GM12864 (cell line): ENCODE measurements around the gene PIK3R5.
"Not testable (repeated sequence)": the region's sequence is repeated elsewhere in the genome, so short reads cannot be mapped to it uniquely, and the experiment has no call there.

ENCODE experiments used
- DNase-seq: peaks from one replicate; pipeline ENCODE4 v3.0.0-alpha.2; 2011; ENCODE audit warnings: low read depth
- H3K4me3 ChIP-seq: 2 replicates; pipeline ENCODE4 v1.5.1; 2011; ENCODE audit warnings: mild to moderate bottlenecking, low read depth, low read length, control low read depth
- CTCF ChIP-seq: IDR thresholded peaks from 2 replicates; pipeline ENCODE4 v1.5.1; 2011; ENCODE audit warnings: low read depth, mild to moderate bottlenecking, moderate library complexity, low read length, control low read depth, inconsistent platforms; ENCODE audit errors: missing control alignments

Gene PIK3R5

DNA sequence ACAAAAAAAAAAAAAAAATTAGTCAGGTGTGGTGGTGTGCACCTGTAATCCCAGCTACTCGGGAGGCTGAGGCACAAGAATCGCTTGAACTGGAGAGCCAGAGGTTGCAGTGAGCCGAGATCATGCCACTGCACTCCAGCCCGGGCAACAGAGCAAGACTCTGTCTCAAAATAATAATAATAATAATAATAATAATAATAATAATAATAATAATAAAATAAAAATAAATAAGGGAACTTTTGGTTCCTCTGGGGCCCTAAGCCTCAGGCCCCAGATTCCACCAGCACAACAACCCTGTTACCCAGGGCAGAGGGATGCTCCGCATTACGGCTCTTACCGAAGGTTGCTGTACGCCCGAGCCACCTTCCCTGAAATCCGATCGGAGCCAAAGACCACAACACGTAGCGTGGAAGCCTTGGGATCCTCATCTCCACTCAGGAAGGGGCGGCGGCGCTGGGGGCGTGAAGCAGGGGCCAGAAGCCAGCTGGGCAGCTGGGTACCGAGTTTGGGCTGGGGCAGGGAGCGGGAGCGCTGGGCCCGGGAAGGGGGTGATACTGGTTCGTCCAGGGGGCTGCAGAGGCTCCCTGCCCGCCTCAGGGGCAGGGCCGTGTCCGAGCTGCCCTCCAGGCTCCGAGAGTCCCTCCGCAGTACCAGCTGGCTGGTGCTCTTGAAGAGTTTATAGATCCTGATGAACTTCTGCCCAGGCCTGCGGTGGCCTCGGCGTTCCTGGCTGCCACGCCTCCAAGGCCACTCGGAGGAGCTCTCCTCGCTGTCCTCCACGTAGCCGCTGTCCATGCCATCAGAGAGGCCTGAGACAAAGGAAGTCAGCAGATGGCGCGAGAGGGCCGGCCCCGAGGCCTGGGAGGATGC, 77.4 kb downstream of the PIK3R5 start:
- TF ChIP-seq CTCF = no peak
- no peak for DNase-seq
- H3K4me3 ChIP-seq = no peak overlapping the region

GRCh38 chr17:8887301-8887700, 78.2 kb downstream of the PIK3R5 start:
- TF ChIP-seq CTCF = no peak
- no peak for DNase-seq
- H3K4me3 ChIP-seq = no peak overlapping the region

- no peak for TF ChIP-seq CTCF
- no peak overlapping the region for H3K4me3 ChIP-seq
- DNase-seq = no peak
Observed at GRCh38 chr17:8885967-8886684, 79.4 kb downstream of the PIK3R5 start.

GRCh38 chr17:8885163-8885966, 80.1 kb downstream of the PIK3R5 start:
- DNase-seq, H3K4me3 ChIP-seq: not testable (repeated sequence)

GRCh38 chr17:8884336-8884990, 81.0 kb downstream of the PIK3R5 start:
- DNase-seq = no peak
- H3K4me3 ChIP-seq = no peak overlapping the region
- no peak for TF ChIP-seq CTCF

DNA sequence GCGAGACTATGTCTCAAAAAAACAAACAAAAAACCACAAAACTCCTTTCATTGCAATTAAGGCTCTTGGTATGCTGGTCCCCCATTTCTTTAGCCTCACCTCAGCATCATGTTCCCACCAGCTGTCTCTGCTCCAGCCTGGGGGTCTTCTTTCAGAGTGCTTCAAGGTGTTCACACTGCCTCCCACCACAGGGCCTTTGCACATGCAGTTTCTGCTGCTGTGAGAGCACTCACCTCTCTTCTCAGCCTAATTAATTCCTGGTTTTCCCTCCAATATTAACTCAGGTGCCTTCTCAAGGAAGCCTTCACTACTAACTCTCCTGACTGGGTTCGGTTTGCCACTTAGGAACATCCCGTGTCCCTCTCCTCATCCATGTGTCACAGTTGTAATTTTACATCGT, 82.2 kb downstream of the PIK3R5 start:
- TF ChIP-seq CTCF = no peak
- H3K4me3 ChIP-seq = no peak overlapping the region
- DNase-seq = no peak

DNA sequence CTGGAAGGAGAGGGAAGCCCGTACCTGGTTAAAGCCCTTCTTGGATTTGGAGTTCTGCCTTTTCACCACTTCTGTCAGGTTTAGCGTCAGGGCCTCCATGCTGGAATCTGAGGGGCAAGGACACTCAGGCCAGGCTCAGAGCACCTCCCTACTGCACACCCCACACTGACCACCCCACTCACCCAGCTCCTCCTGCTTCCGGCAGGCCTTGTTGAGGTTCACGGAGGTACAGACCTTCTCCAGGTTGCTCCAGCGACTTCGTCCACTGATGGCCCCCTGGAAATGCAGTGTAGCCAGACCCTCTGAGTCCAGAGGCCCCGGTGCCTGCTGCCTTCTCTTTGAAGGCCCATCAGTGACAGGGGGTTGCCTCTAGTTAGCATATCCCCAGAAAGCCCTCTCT, 83.9 kb downstream of the PIK3R5 start:
- TF ChIP-seq CTCF = no peak
- no peak for DNase-seq
- no peak overlapping the region for H3K4me3 ChIP-seq
